ENCODE measurements around the gene TSPAN18. TPM values are rescaled to one million over a fixed set of nuclear protein-coding genes. Genes with fewer than 3 reads are reported as not detected.

Gene TSPAN18
- total RNA-seq, 2 experiments from 2014 or later = 7.5 to 8.7 TPM

- DNase-seq (no peak), ATAC-seq (no peak)
- Mint-ChIP-seq H3K27me3 (ENCODE audit: low read depth) (peaks cover 3% of the 10 kb centered on the region), H3K4me1 (ENCODE audit: low read depth) (no peaks in the 10 kb centered on the region), H3K36me3 (ENCODE audit: low read depth) (no peaks in the 10 kb centered on the region), H3K4me3 (no peak overlapping the region), H3K27ac (no peak overlapping the region), H3K9me3 (ENCODE audit: insufficient read depth) (no peaks in the 10 kb centered on the region)
- ChIA-PET CTCF (no interaction called here), POLR2A (no interaction called here)
These were observed 162.5 kb downstream of the TSPAN18 start for GRCh38 chr11:44889266-44889665.

- Mint-ChIP-seq H3K36me3 (ENCODE audit: low read depth) (no peaks in the 10 kb centered on the region), H3K27ac (no peak overlapping the region), H3K9me3 (ENCODE audit: insufficient read depth) (no peaks in the 10 kb centered on the region), H3K4me1 (ENCODE audit: low read depth) (no peaks in the 10 kb centered on the region), H3K4me3 (no peak overlapping the region), H3K27me3 (ENCODE audit: low read depth) (peaks cover 3% of the 10 kb centered on the region)
- DNase-seq (no peak), ATAC-seq (no peak)
- POLR2A ChIA-PET = no interaction called here
- CTCF ChIA-PET = interaction anchor here (0.9 to 1.1 kb wide), 4 partner anchors 35 to 335 kb away, joined by 3 to 6 read pairs (median 4); no protein-coding TSS in a partner anchor
These were observed 166.1 kb downstream of the TSPAN18 start for GRCh38 chr11:44892843-44893242.

- H3K27ac Mint-ChIP-seq = no peak overlapping the region
- H3K27me3 Mint-ChIP-seq (ENCODE audit: low read depth) = peaks cover 3% of the 10 kb centered on the region
- ATAC-seq = no peak
- H3K36me3 Mint-ChIP-seq (ENCODE audit: low read depth) = no peaks in the 10 kb centered on the region
- H3K4me1 Mint-ChIP-seq (ENCODE audit: low read depth) = no peaks in the 10 kb centered on the region
- no peaks in the 10 kb centered on the region for H3K9me3 Mint-ChIP-seq (ENCODE audit: insufficient read depth)
- CTCF ChIA-PET = interaction anchor here (0.9 to 1.1 kb wide), 4 partner anchors 34 to 336 kb away, joined by 3 to 6 read pairs (median 4); no protein-coding TSS in a partner anchor
- POLR2A ChIA-PET = no interaction called here
- H3K4me3 Mint-ChIP-seq = no peak overlapping the region
- DNase-seq = no peak
These were observed 166.6 kb downstream of the TSPAN18 start for GRCh38 chr11:44893308-44893822.

DNA sequence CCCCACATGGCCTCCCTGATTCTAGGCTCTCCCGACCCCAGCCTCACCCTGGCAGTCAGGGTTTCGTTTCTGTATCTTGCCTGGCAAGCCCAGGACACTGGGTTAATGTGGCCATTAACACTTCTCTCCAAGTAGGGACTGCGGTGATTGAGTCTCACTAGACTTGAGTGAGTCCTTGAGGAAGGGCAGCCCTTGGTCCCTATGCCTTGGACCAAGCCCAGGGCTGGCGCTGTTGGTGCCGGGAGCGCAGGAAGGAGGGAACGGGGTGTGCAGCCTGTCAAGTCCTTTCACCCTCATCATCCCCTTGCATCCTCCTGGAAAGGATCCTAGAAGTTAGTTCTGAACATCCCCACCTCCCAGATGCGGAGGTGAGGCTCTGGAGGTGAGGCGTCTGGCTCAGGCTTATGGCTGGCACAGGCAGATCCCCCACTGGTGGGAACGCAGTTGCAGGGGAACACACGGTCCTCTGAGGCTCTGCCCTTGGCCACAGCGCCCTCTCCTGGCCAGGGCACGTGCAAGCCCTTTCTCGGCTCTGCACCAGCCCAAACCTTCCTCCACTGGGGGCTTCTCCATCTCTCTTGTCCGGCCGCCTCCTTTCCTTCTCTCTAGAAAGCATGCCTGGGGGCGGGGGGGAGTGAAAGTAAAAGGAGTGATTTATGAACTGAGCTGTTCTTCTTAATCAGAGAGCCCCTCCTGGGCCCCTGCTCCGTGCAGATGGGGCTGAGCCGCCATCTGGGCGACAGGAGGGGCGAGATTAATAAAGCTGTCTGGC lies 167.3 kb downstream of the TSPAN18 start:
- H3K4me1 Mint-ChIP-seq (ENCODE audit: low read depth) = no peaks in the 10 kb centered on the region
- H3K27me3 Mint-ChIP-seq (ENCODE audit: low read depth) = peaks cover 5% of the 10 kb centered on the region
- DNase-seq = peak; percentile 62
- ATAC-seq = peak; percentile 87
- H3K27ac Mint-ChIP-seq = no peak overlapping the region
- CTCF ChIA-PET = interaction anchor here (0.8 to 1.3 kb wide), 8 partner anchors 8 to 337 kb away, joined by 3 to 6 read pairs (median 4); no protein-coding TSS in a partner anchor
- no peaks in the 10 kb centered on the region for H3K9me3 Mint-ChIP-seq (ENCODE audit: insufficient read depth)
- no peaks in the 10 kb centered on the region for H3K36me3 Mint-ChIP-seq (ENCODE audit: low read depth)
- POLR2A ChIA-PET = no interaction called here
- no peak overlapping the region for H3K4me3 Mint-ChIP-seq

GRCh38 chr11:44899959-44900358 lies 173.2 kb downstream of the TSPAN18 start:
- POLR2A ChIA-PET = no interaction called here
- Mint-ChIP-seq H3K4me3 (no peak overlapping the region), H3K27me3 (ENCODE audit: low read depth) (peaks cover 2% of the 10 kb centered on the region), H3K27ac (no peak overlapping the region), H3K9me3 (ENCODE audit: insufficient read depth) (no peaks in the 10 kb centered on the region), H3K4me1 (ENCODE audit: low read depth) (no peaks in the 10 kb centered on the region), H3K36me3 (ENCODE audit: low read depth) (no peaks in the 10 kb centered on the region)
- CTCF ChIA-PET = no interaction called here
- DNase-seq = no peak
- peak; percentile 51 for ATAC-seq

DNA sequence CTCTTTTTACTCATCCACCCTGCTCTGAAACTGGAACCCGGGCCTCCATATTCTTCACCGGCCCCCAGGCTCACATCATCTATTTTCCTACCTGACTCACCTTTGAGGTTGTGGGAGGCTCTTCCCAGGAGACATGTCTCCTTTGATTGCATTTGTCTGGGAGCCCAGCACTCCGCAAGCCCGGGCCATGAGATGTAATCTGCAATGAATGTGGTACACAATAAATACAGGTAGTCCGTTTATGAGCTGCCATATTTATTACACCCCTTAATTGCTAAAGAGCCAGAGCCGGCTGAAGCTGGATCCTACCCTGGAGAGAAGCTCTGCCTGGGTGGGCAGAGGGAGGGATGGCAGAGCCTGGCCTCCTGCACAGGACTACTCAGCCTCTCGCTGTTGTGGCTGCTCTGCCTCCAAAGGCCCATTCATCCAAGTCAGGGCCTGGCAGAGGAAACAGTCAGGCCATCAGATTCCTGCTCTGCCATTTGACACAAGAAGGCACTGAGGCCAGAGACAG lies 174.4 kb downstream of the TSPAN18 start:
- peaks cover 2% of the 10 kb centered on the region for H3K27me3 Mint-ChIP-seq (ENCODE audit: low read depth)
- no peak for ATAC-seq
- ChIA-PET POLR2A (no interaction called here), CTCF (interaction anchor here (1.1 kb wide), 1 partner anchor 10 kb away, joined by 5 read pairs; no protein-coding TSS in a partner anchor)
- no peak for DNase-seq
- H3K4me1 Mint-ChIP-seq (ENCODE audit: low read depth) = no peaks in the 10 kb centered on the region
- H3K27ac Mint-ChIP-seq = no peak overlapping the region
- no peaks in the 10 kb centered on the region for H3K36me3 Mint-ChIP-seq (ENCODE audit: low read depth)
- no peak overlapping the region for H3K4me3 Mint-ChIP-seq
- H3K9me3 Mint-ChIP-seq (ENCODE audit: insufficient read depth) = no peaks in the 10 kb centered on the region

GRCh38 chr11:44901786-44902185 lies 175.0 kb downstream of the TSPAN18 start:
- no peak overlapping the region for H3K27ac Mint-ChIP-seq
- no peak for DNase-seq
- ATAC-seq = no peak
- ChIA-PET CTCF (interaction anchor here (1.1 kb wide), 1 partner anchor 10 kb away, joined by 5 read pairs; no protein-coding TSS in a partner anchor), POLR2A (no interaction called here)
- no peaks in the 10 kb centered on the region for H3K4me1 Mint-ChIP-seq (ENCODE audit: low read depth)
- H3K27me3 Mint-ChIP-seq (ENCODE audit: low read depth) = peaks cover 2% of the 10 kb centered on the region
- H3K9me3 Mint-ChIP-seq (ENCODE audit: insufficient read depth) = no peaks in the 10 kb centered on the region
- no peak overlapping the region for H3K4me3 Mint-ChIP-seq
- no peaks in the 10 kb centered on the region for H3K36me3 Mint-ChIP-seq (ENCODE audit: low read depth)

GRCh38 chr11:44903035-44903434 lies 176.3 kb downstream of the TSPAN18 start:
- Mint-ChIP-seq H3K4me1 (ENCODE audit: low read depth) (no peaks in the 10 kb centered on the region), H3K27me3 (ENCODE audit: low read depth) (peaks cover 2% of the 10 kb centered on the region), H3K27ac (no peak overlapping the region), H3K4me3 (no peak overlapping the region), H3K36me3 (ENCODE audit: low read depth) (no peaks in the 10 kb centered on the region), H3K9me3 (ENCODE audit: insufficient read depth) (no peaks in the 10 kb centered on the region)
- DNase-seq = no peak
- ATAC-seq = no peak
- ChIA-PET POLR2A (no interaction called here), CTCF (interaction anchor here (1.0 kb wide), 2 partner anchors 8 to 24 kb away, joined by 3 read pairs; no protein-coding TSS in a partner anchor)

GRCh38 chr11:44903518-44903917 lies 176.8 kb downstream of the TSPAN18 start:
- DNase-seq (no peak), ATAC-seq (no peak)
- Mint-ChIP-seq H3K4me3 (no peak overlapping the region), H3K9me3 (ENCODE audit: insufficient read depth) (no peaks in the 10 kb centered on the region), H3K27me3 (ENCODE audit: low read depth) (peaks cover 2% of the 10 kb centered on the region), H3K36me3 (ENCODE audit: low read depth) (no peaks in the 10 kb centered on the region), H3K27ac (no peak overlapping the region), H3K4me1 (ENCODE audit: low read depth) (no peaks in the 10 kb centered on the region)
- ChIA-PET CTCF (interaction anchor here (1.0 kb wide), 2 partner anchors 8 to 23 kb away, joined by 3 read pairs; no protein-coding TSS in a partner anchor), POLR2A (no interaction called here)

GRCh38 chr11:44904261-44905020 lies 177.7 kb downstream of the TSPAN18 start:
- no peak for ATAC-seq
- Mint-ChIP-seq H3K9me3 (ENCODE audit: insufficient read depth) (no peaks in the 10 kb centered on the region), H3K4me3 (no peak overlapping the region), H3K4me1 (ENCODE audit: low read depth) (no peaks in the 10 kb centered on the region), H3K27ac (no peak overlapping the region), H3K36me3 (ENCODE audit: low read depth) (no peaks in the 10 kb centered on the region), H3K27me3 (ENCODE audit: low read depth) (no peaks in the 10 kb centered on the region)
- ChIA-PET CTCF (interaction anchor here (0.6 kb wide), 1 partner anchor 23 kb away, joined by 3 read pairs; no protein-coding TSS in a partner anchor), POLR2A (no interaction called here)
- DNase-seq = no peak

GRCh38 chr11:44905131-44905866 lies 178.5 kb downstream of the TSPAN18 start:
- Mint-ChIP-seq H3K36me3 (ENCODE audit: low read depth) (no peaks in the 10 kb centered on the region), H3K27me3 (ENCODE audit: low read depth) (no peaks in the 10 kb centered on the region), H3K4me3 (no peak overlapping the region), H3K9me3 (ENCODE audit: insufficient read depth) (no peaks in the 10 kb centered on the region), H3K27ac (no peak overlapping the region), H3K4me1 (ENCODE audit: low read depth) (no peaks in the 10 kb centered on the region)
- no peak for ATAC-seq
- ChIA-PET CTCF (interaction anchor here (0.6 kb wide), 2 partner anchors 22 to 77 kb away, joined by 3 read pairs; no protein-coding TSS in a partner anchor), POLR2A (no interaction called here)
- DNase-seq = no peak

Data from activated CD8-positive, alpha-beta T cell treated with anti-CD3 and anti-CD28 coated beads, Interleukin-2, amount 10 ng/mL, durations not matched to agents 7 days and 5 days (primary cell).